HFF-Myc (cell line): Measurements from ENCODE around the gene KDM5B.

Source experiments
- DNase-seq: peaks from one replicate; pipeline ENCODE4 v3.0.0-alpha.2; 2011; ENCODE audit warnings: low read depth; ENCODE audit errors: extremely low read depth
- H3K4me3 ChIP-seq: replicated peaks from 2 replicates; pipeline ENCODE4 v1.5.1; 2011; ENCODE audit warnings: low read depth, mild to moderate bottlenecking, control low read depth, low read length
- TF ChIP-seq, protein P1 (sequence below): IDR thresholded peaks from 2 replicates; pipeline ENCODE4 v1.5.1; 2012; ENCODE audit warnings: mild to moderate bottlenecking, low read depth, low read length, control low read depth; ENCODE audit errors: missing control alignments

KDM5B gene

DNA sequence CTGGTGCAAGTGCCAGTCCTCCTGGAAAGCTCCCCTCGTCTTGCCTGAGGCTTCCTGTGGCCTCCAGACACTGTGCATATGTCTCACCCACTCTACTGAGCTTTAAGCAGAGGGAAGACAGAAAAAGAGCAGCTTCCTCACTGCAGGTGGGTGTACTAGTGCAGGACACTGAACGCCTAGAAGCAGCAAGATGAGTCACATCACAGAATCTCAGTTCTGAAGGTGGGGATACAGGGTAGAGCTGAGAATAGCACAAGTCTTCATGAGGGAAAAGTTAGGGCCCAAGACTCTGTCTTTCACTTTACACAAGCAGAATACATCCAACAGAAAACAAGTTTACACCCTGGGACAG lies 39.9 kb upstream of the KDM5B start:
- DNase-seq: no peak
- H3K4me3 ChIP-seq: no peak overlapping the region
- TF ChIP-seq, protein P1, sequence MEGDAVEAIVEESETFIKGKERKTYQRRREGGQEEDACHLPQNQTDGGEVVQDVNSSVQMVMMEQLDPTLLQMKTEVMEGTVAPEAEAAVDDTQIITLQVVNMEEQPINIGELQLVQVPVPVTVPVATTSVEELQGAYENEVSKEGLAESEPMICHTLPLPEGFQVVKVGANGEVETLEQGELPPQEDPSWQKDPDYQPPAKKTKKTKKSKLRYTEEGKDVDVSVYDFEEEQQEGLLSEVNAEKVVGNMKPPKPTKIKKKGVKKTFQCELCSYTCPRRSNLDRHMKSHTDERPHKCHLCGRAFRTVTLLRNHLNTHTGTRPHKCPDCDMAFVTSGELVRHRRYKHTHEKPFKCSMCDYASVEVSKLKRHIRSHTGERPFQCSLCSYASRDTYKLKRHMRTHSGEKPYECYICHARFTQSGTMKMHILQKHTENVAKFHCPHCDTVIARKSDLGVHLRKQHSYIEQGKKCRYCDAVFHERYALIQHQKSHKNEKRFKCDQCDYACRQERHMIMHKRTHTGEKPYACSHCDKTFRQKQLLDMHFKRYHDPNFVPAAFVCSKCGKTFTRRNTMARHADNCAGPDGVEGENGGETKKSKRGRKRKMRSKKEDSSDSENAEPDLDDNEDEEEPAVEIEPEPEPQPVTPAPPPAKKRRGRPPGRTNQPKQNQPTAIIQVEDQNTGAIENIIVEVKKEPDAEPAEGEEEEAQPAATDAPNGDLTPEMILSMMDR: no peak

DNA sequence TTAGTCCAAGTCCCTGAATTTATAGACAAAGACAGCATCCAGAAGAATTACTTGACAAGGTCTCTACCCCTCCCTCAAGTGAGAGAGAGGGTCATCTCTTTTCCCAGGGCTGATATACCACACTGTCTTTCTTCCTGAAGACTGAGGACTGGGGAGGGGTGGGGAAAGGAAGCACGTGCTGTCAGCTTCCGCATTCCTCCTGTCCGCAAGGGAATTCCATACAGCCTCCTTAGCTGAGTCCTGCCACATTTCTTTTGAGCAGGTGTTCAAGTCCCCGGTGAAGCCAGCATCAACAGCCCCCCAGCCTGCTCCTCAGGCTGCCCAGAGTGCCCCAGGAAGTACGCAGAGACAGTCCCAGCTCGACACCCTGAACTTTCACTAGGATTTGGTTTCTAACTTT lies 36.7 kb upstream of the KDM5B start:
- TF ChIP-seq, protein P1: no peak
- H3K4me3 ChIP-seq: no peak overlapping the region
- no peak for DNase-seq

DNA sequence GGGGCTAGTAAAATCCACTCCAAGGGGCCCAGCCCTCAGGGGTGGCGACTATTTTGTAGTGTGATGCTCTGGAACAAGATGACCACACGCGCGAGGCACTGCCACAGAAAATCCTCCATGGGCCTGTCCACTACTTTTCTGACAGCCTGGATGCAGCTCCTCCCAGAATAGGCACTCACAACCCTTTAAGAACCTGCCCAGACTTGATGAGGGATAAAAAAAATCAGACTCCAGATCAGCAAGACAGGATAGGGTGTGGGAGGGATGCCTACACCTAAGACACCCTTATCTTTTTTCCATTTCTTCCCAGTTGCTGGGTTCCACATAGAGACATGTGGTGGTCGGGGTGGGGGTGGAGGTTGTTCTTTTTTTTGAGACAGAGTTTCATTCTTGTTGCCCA lies 36.0 kb upstream of the KDM5B start:
- no peak for DNase-seq
- no peak overlapping the region for H3K4me3 ChIP-seq
- TF ChIP-seq, protein P1: no peak

DNA sequence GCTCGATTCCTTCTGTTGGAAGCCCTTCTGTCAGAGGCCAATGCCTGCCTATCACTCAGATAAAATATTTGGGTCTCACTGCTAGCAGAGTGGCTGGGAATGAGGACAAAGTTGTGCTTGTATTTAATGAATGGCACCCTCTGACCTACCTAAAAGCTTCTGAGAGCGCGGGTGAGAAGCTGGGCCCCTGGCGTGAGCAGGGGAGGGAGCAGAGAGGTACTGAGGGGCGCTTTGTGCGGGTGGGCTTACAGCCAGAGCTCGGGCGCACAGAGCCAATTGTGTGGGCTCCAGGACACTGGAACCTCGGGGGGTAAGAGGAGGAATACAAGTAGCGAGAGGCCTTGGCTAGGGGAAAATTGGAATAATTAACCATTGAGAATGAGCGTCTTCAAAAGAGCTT lies 34.9 kb upstream of the KDM5B start:
- H3K4me3 ChIP-seq: no peak overlapping the region
- TF ChIP-seq, protein P1: no peak
- no peak for DNase-seq

DNA sequence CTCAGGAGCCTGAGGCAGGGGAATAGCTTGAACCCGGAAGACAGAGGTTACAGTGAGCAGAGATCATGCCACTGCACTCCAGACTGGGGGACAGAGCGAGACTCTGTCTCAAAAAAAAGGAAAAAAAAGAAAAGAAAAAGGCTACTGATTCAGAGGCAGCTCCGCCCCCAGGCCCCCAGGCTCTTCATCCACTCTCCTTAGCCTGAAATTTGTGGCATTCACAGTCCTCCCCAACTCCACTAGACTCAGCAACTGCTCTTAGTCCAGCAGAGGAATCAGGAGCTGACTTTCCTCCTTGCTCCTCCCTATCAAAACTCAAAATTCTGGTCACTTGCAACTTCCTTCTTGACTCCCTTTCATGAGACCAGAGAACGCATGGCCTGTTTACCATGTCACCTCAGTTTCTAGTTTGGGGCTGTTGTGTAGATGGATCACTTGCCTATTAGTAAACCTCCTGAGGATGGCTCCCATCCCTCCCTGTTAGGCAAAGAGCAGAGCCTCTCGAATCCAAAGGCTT lies 29.6 kb upstream of the KDM5B start:
- TF ChIP-seq, protein P1: no peak
- no peak overlapping the region for H3K4me3 ChIP-seq
- no peak for DNase-seq

DNA sequence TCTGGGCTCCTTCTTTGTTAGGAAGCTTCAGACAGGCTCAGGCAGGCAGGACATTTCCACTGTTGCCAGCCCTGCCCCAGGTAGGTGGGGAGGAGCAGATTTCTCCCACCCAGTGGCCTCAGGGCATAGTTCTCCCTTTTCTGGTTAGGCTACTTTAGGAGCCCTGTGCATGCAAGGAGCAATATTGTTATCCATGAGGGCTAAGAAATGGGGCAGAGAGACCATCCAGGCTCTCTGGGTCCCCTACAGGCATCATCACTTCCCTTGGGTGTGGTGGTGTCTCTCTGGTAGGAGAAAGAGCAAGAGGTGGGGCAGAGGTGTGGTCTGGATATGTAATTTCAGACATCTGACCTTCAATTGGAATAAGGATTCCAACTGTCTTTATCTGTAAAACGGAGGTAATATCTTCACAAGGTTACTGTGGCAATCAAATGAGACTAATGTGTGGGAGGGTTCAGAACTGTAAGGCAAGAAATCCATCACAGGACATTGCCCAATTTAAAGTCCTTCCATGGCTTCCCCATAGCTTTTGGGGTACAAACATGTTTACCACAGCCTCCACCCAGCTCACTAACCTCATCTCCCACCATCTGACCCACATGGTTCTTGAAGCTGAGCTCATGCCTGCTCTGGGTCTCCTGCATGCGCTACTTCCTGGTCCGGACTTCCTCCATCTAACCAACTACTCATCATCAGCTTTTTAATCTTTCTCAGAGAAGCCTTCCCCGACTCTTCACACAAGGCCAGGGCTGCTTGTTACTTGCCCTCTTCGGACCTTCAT lies 28.6 kb upstream of the KDM5B start:
- TF ChIP-seq, protein P1: no peak
- no peak for DNase-seq
- no peak overlapping the region for H3K4me3 ChIP-seq

DNA sequence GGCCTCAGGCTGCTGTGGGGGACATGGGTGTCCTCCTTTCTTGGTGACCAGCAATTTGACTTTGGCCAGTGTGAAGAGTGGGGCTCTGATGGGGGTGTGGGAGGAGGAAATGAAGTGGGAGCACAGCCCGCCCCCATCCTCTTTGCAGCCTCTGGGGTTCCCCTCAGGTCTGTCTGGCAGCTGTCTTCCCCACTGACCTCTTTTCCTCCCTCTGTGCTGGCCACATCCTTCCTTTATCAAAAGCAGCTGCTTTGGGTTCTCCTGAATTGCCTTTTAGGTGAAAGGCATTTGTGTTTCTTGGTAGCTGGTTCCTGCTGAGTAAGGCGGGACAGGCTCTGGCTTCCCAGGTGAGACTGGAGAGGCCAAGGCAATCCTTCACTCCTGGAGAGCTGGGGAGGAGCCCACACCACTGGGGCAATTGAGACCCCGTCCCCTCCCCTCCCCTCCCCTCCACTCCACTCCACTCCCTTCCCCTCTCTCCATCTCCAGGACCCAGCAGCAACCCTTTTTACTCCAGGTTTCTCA lies 27.4 kb upstream of the KDM5B start:
- H3K4me3 ChIP-seq: no peak overlapping the region
- no peak for DNase-seq
- TF ChIP-seq, protein P1: no peak
